SK-N-MC (cell line): ENCODE measurements around the gene ATG2A.
"Not testable (repeated sequence)": the region's sequence is repeated elsewhere in the genome, so short reads cannot be mapped to it uniquely, and the experiment has no call there.

ENCODE experiments used
- DNase-seq: peaks from one replicate; pipeline ENCODE4 v3.0.0-alpha.2; 2011; ENCODE audit warnings: low read depth, low spot score
- H3K27ac ChIP-seq: fragments of 200-600 bp; sonication (generic); 2 replicates; pipeline ENCODE4 v1.5.1; 2016; ENCODE audit warnings: mixed run types
- H3K36me3 ChIP-seq: fragments of 200-600 bp; sonication (generic); 2 replicates; pipeline ENCODE4 v1.6.1; 2017; ENCODE audit warnings: antibody characterized with exemption, low read length, mixed read lengths; ENCODE audit not compliant: insufficient read depth
- H3K4me3 ChIP-seq: fragments of 200-600 bp; sonication (generic); 2 replicates; pipeline ENCODE4 v1.5.1; 2016
- H3K9ac ChIP-seq: fragments of 200-600 bp; sonication (generic); 2 replicates; pipeline ENCODE4 v1.8.0; 2017; ENCODE audit warnings: mixed run types, mixed read lengths; ENCODE audit not compliant: insufficient read length
- H3K9me3 ChIP-seq: fragments of 200-600 bp; sonication (generic); 2 replicates; pipeline ENCODE4 v1.6.1; 2017; ENCODE audit warnings: low read depth, mild to moderate bottlenecking, antibody characterized with exemption, low read length, moderate library complexity, mixed read lengths
- EZH2 ChIP-seq: fragments of 200-600 bp; sonication (generic); IDR thresholded peaks from one replicate; pipeline ENCODE4 v1.6.1; 2017; ENCODE audit warnings: antibody characterized with exemption
- FOXP2 ChIP-seq: optimal IDR thresholded peaks from 2 replicates; pipeline ENCODE3; 2011; ENCODE audit warnings: mild to moderate bottlenecking, moderate library complexity; ENCODE audit not compliant: insufficient read depth; ENCODE audit errors: extremely low read length, control extremely low read depth
- POLR2AphosphoS5 ChIP-seq: IDR thresholded peaks from 2 replicates; pipeline ENCODE4 v1.6.1; 2012; ENCODE audit warnings: mild to moderate bottlenecking, low read depth, low read length, borderline replicate concordance

Gene ATG2A

DNA sequence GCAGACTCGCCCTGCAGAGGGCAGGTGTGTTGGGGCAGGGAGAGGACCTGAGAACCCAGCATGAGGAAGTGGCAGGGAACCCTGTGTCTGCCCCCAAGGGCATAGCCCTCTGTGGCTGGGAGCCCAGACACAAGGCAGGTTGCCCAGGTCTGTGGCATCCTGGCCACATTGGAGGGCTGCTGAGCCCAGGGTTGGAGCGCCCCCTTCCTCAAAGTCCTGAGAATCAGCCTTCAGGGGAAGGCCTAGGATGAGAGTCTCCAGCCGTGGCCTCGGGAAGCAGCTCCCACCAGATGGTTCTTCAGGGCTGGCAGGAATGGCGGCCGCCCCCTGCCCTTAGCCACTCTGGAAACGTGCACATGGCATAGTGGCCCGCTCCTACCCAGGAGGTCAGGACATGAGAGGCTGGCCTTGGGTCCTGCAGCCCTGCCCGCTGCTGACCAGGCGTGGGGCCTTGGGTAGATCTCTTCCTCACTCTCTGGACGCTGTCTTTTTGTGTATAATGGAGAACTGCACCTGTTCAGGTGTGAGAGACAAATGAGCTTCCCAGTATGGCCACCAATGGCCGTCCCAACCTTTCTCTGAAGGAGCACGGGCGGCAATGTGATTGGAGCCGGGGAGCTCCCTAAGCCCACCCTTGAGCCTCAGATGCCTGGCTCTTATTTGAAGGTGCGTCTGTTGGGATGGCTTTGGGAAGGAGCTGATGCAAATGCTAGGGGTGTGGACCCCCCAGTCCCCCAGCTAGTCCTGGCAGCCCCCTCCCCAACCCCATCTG lies 68.0 kb downstream of the ATG2A start:
- Histone ChIP-seq H3K9ac (no peak overlapping the region), H3K36me3 (no peaks in the 10 kb centered on the region), H3K4me3 (no peak overlapping the region), H3K9me3 (no peaks in the 10 kb centered on the region), H3K27ac (no peak overlapping the region)
- no peak for DNase-seq
- TF ChIP-seq EZH2 (no peak), FOXP2 (no peak), POLR2AphosphoS5 (no peak)

DNA sequence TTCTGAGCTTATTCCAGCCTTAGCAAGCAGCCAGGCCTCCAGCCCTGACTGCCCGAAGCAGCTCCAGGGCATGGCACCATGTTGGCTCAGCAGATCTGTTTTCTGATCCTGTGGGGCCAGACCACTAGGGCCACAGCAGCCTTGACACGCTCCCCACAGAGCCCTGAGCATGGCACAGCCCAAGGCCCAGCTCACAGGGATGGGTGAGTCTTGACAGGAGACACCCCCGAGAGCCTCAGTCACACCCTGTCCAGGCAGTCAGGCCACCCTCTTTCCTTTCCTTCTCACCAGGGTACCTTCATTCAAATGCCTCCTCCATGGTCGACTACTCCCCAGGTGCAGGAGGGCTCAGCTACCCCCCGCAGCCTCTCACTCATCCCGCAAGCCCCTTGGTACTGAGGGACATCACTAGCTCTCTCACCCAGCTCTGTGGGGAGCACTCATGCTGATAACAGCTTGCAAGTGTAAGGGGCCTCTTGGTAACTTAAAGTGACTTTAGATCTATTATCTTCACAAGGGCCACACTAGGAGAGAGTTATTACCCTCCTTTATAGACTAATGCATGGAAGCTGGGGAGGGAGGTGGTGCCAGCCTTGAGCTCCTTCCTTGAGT lies 68.7 kb downstream of the ATG2A start:
- no peak for DNase-seq
- TF ChIP-seq EZH2 (no peak), FOXP2 (no peak), POLR2AphosphoS5 (no peak)
- Histone ChIP-seq H3K36me3 (no peaks in the 10 kb centered on the region), H3K4me3 (no peak overlapping the region), H3K9me3 (no peaks in the 10 kb centered on the region), H3K27ac (no peak overlapping the region), H3K9ac (no peak overlapping the region)

DNA sequence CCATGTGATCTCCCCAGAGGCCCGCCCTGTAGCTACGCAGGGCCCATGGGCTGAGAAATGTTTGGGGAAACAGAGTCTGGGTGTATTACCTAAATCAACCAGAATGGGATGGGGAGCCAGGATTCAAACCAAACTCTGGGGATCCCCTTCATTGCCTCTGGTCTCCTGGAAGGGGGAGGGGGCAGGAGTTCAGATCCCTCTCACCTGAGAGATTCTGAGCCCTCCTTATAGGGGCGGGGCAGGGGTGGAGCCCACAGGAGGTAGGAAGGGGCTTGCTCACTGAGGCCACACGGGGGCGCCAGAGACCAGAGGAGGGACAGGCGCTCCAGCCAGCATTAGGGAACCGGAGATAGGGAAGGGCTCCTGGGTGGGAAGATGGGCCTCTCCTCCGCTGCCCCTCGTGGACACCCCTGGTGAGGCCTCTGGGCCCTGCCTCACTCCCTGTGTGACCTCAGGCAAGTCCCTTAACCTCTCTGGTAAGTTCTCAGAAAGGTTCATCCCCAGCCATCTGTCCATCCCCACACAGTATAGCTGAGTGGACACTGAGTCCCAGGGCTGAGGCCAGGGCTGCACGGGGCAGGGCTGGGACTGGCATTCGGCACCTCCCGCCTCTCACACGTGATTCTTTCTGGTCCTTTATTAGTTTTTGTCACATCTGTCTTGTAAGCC lies 69.9 kb downstream of the ATG2A start:
- TF ChIP-seq FOXP2 (no peak), POLR2AphosphoS5 (no peak), EZH2 (no peak)
- H3K36me3 ChIP-seq = no peaks in the 10 kb centered on the region
- H3K9ac ChIP-seq = no peak overlapping the region
- no peaks in the 10 kb centered on the region for H3K9me3 ChIP-seq
- H3K27ac ChIP-seq = no peak overlapping the region
- DNase-seq = peak; percentile 34
- no peak overlapping the region for H3K4me3 ChIP-seq

DNA sequence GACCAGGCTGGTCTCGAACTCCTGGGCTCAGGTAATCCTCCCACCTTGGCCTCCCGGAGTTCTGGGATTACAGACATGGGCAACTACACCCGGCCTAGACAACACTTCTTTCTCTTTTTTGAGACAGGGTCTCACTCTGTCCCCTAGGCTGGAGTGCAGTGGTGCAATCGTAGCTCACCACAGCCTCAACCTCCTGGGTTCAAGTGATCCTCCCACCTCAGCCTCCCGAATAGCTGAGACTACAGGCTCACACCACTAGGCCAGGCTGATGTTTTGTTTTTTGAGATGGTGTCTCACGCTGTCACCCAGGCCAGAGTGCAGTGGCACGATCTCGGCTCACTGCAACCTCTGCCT lies 71.3 kb downstream of the ATG2A start:
- H3K4me3 ChIP-seq, H3K9me3 ChIP-seq, H3K36me3 ChIP-seq, H3K9ac ChIP-seq, DNase-seq, H3K27ac ChIP-seq: not testable (repeated sequence)

DNA sequence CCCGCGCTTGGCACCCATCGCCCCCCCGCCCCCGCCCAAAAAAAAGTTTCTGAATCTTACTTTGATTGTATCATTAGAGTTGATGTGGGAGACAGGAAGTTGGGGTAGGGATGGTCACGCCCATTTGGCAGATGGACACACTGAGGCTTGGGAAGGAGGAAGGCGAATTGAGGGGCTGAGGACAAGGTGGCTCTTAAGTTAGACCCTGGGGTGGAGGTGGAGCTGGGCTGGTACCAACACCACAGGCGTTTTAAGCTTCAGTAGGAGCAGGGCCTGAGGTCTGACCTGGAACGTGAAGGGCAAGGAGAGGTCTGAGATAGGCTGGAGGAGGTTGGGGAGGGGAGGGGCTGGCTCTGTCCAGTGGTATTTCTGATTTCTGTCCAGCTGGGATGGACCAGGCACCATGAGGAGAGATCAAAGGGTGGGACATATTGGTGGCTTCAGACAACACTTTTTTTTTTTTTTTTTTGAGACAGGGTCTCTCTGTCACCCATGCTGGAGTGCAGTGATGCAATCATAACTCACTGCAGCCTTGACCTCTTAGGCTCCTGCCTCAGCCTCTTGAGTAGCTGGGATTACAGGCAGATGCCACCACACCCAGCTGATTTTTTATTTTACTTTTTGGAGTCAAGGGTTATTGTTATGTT lies 71.8 kb downstream of the ATG2A start:
- H3K4me3 ChIP-seq = peak overlapping the region; percentile 82
- TF ChIP-seq FOXP2 = no peak
- TF ChIP-seq EZH2 = no peak
- no peak for TF ChIP-seq POLR2AphosphoS5
- H3K36me3 ChIP-seq = no peaks in the 10 kb centered on the region
- DNase-seq = no peak
- no peaks in the 10 kb centered on the region for H3K9me3 ChIP-seq
- H3K9ac ChIP-seq = no peak overlapping the region
- H3K27ac ChIP-seq = no peak overlapping the region
